Central memory CD8-positive, alpha-beta T cell (primary cell): ENCODE data around the gene GREM1.

Experiments used
- ATAC-seq: fragments of 150-1000 bp; cut with Tn5 transposase; replicated peaks from 2 replicates; pipeline ENCODE4 v1.10.0; 2022; ENCODE audit warnings: mild to moderate bottlenecking, moderate FRiP score, moderate number of reproducible peaks; ENCODE audit not compliant: poor library complexity, severe bottlenecking; ENCODE audit errors: extremely low read depth
- DNase-seq, 2 donors: peaks; one replicate each; pipeline ENCODE4 v3.0.0; 2021; ENCODE audit warnings: low spot score in 2 of 2
- H3K27ac Mint-ChIP-seq: one replicate; pipeline ENCODE4 v1.8.0; 2022; ENCODE audit warnings: low read depth, mild to moderate bottlenecking, moderate library complexity, mixed read lengths
- H3K27me3 Mint-ChIP-seq: one replicate; pipeline ENCODE4 v1.8.0; 2022; ENCODE audit warnings: mixed read lengths
- H3K36me3 Mint-ChIP-seq: one replicate; pipeline ENCODE4 v1.8.0; 2022; ENCODE audit warnings: mild to moderate bottlenecking, moderate library complexity, mixed read lengths; ENCODE audit not compliant: insufficient read depth
- H3K4me1 Mint-ChIP-seq: one replicate; pipeline ENCODE4 v1.8.0; 2022; ENCODE audit warnings: mixed read lengths
- H3K4me3 Mint-ChIP-seq: one replicate; pipeline ENCODE4 v1.8.0; 2022; ENCODE audit warnings: mild to moderate bottlenecking, moderate library complexity, mixed read lengths
- H3K9me3 Mint-ChIP-seq: one replicate; pipeline ENCODE4 v1.8.0; 2022; ENCODE audit warnings: mixed read lengths

GREM1 gene

DNA sequence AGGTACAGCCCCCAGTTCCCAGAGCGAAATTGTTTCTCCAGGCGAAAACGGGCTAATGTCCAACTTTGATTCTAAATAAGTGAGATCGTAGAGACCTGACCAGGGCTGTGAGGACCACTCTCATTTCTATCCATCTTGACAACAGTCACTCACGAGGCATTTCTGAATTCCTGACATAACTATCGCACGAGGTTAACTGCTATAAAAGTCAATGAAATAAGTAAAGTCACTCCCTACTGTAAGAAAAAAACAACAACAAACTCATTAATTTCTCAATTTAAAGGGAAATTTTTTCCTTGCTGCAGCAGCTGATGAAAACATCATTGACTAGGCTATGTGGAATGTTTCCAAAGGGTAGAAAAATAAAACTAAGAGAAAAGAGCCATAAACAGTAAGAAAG is 69.1 kb downstream of the GREM1 start:
- H3K4me3 Mint-ChIP-seq = no peak overlapping the region

DNA sequence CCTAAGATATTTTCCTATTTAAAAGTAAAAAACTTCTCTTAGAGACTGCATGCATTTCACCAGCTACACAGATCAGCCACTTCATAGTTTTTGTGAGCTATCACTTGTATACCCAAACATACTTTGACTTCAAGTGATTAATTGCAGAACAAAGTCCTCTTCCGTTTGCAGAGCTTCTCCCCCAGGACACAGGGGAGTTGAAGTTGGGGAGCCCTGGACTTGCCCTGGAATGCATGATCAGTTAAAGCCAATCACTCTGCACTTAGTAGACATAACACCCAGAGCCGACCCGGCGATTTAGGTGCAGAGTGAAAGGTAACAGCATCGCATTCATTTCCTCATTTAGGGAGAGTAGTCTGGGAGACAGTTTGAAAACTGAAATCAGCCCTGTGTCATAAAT is 70.1 kb downstream of the GREM1 start:
- Mint-ChIP-seq H3K27me3 (no peaks in the 10 kb centered on the region), H3K36me3 (no peaks in the 10 kb centered on the region), H3K9me3 (no peaks in the 10 kb centered on the region), H3K4me3 (no peak overlapping the region), H3K27ac (no peak overlapping the region), H3K4me1 (no peaks in the 10 kb centered on the region)
- no peak for DNase-seq
- ATAC-seq = no peak

More for the DNA sequence above, 69.1 kb downstream of the GREM1 start:
- Mint-ChIP-seq H3K27me3 (no peaks in the 10 kb centered on the region), H3K27ac (no peak overlapping the region), H3K9me3 (no peaks in the 10 kb centered on the region), H3K4me1 (no peaks in the 10 kb centered on the region), H3K36me3 (no peaks in the 10 kb centered on the region)
- ATAC-seq (no peak), DNase-seq (no peak)

DNA sequence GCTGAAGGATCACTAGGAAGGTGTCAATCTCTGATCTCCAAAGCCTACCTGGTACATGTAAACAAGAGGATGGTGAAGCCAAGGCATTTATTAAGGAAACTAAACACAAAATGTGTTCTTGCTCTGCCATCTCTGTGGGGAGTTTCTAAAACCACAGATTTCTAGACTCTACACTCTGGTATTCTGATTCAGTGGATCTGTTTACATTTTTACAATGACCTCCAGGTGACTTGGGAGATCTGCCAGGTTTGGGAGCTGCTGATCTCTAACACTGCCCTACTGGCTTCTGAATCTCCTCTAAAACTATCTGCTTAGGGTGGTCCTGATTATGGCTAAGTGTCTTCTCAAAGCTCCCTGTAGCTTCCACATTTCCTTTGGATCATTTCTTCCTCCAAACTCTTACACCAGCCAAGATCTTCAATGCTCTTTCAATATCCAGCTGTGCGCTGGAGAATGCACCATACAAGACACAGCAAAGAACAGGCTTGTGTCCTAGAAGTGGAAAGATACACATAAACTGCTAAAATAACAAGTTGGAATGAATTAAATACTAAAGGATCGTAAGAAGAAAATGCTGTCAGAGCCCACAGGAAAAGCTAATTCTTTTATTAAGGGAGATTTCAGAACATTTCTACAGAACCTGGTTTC is 72.7 kb downstream of the GREM1 start:
- H3K36me3 Mint-ChIP-seq = no peaks in the 10 kb centered on the region
- H3K9me3 Mint-ChIP-seq = no peaks in the 10 kb centered on the region
- no peak overlapping the region for H3K27ac Mint-ChIP-seq
- no peaks in the 10 kb centered on the region for H3K27me3 Mint-ChIP-seq
- H3K4me3 Mint-ChIP-seq = no peak overlapping the region
- H3K4me1 Mint-ChIP-seq = no peaks in the 10 kb centered on the region
- DNase-seq (no peak), ATAC-seq (no peak)

DNA sequence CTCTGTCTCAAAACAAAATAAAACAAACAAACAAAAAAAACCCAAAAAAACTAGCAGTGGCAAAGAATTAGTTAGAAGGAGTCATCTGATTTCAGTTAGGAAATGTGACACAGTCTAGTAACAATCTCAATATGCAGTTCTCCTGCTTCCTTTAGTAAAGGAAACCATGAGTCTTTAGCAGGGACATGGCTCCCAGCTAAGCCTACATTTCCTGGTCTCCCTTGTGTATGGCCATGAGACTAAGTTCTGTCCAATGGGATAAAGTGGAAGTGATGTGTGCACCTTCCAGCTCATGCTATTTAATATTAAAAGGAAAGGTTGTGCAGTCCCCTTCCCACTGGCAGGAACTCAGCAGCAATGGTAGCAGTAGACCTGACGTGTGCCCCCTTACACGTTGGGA is 74.6 kb downstream of the GREM1 start:
- Mint-ChIP-seq H3K27ac (no peak overlapping the region), H3K4me3 (no peak overlapping the region), H3K9me3 (no peaks in the 10 kb centered on the region), H3K4me1 (no peaks in the 10 kb centered on the region), H3K27me3 (no peaks in the 10 kb centered on the region), H3K36me3 (no peaks in the 10 kb centered on the region)
- DNase-seq (no peak), ATAC-seq (no peak)
